HG03135 (cell line): ENCODE measurements around the gene MYBPHL.
A peak's percentile ranks its signal among the peaks of the same experiment; 100 is the strongest.
"Not testable (repeated sequence)": the region's sequence is repeated elsewhere in the genome, so short reads cannot be mapped to it uniquely, and the experiment has no call there.

ENCODE experiments used
- ATAC-seq: cut with Tn5 transposase; IDR thresholded peaks from one replicate; pipeline ENCODE4 v1.9.1; 2021; ENCODE audit warnings: mild to moderate bottlenecking, moderate library complexity; ENCODE audit not compliant: unreplicated experiment

The MYBPHL gene

DNA sequence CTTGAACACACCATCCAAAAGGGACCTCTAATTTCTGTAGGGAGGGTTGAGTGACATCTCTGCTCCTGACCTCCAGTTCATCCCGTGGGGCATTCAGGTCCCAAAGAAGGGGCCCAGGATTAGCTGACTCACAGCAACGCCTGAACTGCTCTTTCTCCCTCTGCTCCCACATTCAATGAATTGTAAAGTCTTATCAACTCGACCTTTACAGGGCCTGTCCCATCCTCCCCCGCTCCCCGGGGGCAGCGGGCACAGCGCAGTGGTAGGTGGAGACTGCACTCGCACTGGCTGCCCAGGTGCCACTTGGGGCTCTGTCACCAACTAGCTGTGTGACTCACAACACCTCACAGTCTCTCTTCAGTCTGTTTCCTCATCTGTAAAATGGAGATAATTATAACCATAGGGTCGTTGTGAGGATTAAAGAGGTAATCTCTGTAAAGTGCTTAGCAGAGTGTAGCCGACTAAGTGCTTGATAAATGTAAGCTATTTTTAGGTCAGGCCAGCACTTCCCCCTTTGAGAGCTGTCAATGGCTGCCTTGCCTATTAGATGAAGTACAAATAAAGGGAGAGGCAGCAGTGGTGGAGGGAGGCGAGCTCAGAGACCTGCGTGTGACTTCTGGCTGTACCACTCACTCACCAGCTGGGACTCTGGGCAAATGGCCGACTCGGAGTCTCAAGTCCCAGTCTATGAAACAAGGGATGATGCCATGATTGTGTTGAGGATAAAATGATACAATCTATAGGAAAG, 637 bp upstream of the MYBPHL start:
- no peak for ATAC-seq

DNA sequence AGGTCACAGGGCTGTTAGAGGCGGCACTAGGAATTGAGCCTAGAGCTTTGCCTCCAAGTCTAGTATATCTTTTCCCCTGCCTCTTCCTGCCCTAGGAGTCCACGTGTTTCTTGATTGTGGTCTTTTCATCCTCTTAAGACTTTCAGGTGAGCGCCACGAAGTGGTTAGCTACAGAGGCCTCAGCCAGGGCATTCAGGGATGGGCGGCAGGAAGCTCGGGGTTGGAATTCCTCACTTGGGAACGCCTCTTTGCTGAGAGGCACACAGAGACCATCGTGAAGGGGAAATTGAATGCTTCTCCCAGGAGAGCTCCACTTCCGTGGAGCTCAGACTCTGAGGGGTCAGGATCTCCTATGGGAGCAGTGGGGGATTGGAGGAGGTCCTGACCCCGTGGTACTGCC, 820 bp downstream of the MYBPHL start:
- ATAC-seq: not testable (repeated sequence)

DNA sequence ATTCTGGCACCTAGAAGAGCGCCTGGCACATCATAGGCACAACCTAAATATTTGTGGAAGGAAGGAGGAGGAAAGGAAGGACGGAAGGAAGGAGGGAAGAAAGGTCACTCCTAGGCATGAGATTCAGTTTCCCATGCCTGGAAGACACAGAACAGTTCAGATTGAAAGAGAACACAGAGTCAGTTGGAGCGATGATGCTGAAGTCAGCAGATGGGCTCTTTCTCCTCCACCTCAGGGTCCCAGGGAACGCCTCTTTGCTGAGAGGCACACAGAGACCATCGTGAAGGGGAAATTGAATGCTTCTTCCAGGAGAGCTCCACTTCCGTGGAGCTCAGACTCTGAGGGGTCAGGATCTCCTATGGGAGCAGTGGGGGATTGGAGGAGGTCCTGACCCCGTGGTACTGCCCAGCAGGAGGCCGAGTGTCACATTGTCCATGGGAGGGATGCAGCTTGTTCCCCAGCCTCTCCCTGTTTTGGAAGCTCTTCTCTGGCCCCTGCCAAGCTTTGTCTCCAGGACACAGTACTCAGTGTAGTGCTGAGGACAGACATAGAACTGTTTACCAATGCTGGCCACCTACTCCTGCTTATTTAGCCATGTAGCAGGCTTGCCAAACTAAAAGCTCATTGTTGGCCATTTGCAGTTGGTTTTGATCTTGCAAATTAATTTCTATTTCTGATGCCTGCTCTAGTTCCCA, 2.4 kb downstream of the MYBPHL start:
- no peak for ATAC-seq

DNA sequence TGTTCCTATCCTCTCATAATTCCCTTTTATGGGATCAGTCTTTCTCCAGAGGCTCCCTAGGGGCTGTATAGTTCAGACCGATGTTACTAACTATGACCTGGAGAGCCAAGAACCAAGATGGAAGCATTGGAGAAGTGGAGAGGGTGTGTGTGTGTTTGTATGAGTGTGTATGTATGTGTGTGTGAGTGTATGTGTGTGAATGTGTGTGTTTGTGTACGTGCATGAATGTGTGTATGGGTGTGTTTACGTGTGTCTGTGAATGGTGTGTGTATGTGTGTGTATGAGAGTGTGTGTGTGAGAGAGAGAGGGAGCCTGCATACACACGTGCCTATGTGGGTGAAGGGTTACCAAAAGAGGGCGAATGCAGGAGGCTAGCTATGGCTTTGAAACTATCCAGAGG, 4.9 kb downstream of the MYBPHL start:
- no peak for ATAC-seq

DNA sequence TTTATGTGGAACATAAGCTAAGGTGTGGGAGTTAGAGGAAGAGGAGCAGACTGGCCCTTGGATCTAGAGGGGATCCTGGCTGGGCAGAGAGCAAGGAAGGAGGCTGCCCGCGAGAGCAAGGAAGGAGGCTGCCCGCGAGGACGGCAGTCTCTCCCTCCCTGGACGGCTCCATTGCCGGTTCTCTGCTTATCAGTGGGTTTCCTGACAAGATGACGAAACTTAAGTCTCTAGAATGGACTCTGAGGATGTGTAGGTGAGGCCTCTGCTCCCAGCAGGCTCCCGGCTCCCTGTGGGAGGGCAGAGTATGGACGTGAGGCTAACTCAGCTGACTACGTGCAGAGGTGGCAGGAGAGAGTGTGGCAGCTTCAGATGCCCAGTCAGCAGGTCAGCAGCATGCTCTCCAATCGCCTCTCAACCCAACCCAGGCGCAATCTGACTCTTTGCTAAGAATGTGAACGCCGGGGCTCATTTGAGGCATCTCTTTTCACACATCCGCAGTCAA, 6.1 kb downstream of the MYBPHL start:
- no peak for ATAC-seq

DNA sequence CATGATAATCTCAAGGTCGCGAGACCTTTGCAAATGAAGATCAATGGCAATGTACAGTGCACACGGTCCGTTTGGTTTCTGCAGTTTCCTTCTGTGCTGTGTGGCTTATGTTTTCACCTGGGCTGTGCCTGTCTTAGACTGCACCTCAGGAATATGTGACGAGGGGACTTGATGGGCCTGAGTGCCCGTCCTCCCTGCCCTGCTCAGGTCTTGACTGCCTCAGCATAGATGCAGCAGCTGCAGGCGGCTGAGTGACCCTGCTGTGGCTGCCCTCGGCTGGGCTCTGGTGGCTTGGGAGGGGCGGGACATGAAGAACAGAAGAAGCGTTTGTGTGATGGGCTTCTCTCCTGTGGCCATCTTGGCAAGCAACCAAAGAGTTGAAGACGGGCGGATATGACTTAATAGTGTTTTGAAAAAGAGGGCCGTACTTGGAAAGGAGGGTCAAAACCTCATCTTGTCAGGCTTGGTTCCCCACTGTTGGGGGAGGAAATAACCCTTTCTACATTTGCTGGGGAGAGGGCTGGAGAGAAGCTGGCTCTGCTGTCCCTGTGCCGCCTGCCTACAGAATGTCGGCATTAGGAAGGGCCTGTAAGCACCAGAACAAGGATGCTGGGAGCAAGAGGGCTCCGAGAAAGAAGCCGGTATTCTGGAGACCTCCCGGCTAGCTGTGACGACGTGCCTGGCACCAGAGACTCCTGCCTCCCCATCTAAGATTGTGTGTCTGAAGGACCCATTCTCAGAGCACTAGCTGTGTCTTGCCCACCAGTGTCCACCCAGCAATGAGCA, 7.1 kb downstream of the MYBPHL start:
- no peak for ATAC-seq

DNA sequence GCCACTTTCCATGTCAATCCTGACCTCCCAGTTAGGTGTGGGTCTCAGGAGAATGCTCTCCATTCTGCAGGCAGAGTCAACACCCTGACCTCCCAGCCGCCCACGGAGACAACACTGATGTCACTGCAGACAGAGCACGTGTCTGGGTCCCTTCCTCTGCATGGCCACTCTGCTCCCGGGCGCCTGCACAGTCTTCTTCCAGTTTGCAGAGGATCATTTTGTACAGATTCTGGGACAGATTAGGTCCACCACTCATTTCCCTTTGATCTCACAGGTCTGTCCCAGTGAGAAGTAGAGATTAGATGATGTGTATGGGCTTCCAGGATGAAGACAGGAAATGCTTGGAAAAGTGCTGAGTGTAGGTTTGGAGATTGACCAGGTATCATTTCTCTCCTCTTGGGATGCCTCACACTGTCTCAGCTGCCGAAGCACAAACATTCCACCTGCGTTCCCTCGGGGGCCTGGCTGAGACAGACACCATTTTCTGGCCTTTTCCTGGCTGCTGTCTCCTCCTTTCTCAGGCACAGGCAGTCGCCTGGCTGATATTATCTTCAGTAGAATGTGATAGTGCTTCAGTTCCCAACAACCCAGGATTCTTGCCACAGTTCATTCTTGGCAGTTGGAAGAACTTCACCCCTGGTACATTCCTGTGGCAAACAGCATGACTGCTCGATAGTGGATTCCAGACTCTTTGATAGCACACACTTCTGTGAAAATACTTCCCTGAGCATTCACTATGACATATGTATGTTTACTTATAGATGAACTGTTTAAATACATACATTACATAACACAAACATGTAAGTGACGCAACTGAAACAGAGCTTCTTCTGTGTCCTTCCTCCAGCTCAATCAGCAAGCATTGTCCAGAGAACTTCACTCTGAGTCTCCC, 7.9 kb downstream of the MYBPHL start:
- no peak for ATAC-seq

DNA sequence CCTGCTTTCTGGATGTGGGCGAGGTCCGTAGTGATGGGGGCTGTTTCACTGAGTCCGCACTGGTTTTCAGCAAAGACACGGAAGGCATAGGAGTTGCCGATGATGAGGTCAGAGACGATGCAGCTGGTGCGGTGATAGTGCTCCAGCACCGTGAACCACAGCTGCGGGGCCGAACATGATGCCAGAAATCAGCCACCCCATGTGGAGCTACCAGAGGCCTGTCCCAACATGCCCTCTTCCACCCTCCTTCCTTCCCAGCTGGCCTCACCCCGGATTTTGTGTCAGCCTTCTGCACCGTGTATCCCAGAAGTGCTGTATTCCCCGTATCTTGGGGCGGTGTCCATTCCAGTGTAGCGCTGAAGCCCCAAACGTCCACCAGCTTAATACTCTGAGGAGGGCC, 10.0 kb downstream of the MYBPHL start:
- no peak for ATAC-seq

DNA sequence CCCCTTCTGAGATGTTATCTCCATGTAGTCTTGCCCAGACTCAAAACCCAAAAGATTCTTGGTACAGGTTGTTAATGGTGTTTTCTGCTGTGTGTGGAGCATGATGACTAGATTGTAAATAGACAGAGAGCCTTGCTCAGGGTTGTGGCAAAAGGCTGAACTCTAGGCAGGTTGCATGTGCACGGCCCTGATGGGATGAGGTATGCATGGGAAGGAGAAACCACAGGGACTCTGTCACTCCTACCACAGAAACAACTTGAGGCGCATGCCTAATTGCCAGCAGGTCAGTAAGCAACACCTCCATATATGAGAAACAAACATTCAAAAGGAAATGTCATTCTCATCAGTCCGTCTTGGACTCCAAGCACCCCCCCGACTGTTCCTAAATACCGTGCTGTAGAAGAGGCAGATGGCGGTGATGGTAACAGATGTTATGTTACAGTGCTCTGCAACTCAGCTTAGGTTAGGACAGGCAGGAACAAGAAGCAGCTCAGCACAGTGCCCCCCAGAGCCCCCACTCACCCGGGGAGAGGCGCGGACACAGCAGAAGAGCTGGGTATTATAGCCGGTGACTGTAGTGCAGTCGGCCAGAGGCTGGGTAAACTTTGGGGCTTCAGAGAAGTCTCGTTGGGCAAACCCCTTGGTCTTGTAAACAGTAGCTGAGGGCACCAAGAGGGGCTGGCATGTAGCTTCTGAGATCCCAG, 10.9 kb downstream of the MYBPHL start:
- no peak for ATAC-seq

DNA sequence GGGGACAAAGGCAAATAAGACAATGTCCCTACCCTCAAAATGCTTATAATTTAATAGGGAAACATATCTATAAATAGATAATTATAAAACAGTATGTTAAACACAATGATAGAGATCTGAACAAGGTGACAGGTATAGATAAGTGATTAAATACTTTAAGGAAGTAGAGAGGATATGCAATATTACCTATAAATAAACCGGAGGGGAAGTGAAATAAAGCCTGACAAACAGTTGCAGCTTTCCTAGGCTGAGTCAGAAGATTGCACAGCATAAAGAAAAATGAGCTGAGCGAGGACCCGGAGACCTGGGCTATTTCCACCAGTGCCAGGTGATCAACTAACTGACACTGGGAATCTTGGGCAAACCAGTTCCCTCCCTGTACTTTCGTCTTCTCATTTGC, 12.3 kb downstream of the MYBPHL start:
- ATAC-seq: no peak

DNA sequence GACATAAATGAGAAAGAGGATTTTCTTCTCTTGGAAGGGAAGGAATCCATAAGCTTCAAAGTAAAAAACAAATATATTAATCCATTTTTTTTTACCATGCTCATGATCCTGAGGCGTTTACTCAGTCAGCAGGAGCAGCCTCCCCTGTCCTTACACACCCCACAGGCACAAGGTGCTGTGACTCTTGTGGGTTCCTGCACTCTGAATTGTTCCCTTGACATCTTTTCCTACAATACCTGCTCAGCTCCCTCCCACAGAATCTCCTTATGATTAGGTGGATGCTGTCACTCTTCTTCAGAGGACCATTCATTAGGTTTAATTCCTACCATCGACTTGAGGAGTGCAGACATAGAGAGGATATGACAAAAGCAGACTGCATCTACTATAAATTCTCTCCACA, 13.8 kb downstream of the MYBPHL start:
- ATAC-seq: no peak

DNA sequence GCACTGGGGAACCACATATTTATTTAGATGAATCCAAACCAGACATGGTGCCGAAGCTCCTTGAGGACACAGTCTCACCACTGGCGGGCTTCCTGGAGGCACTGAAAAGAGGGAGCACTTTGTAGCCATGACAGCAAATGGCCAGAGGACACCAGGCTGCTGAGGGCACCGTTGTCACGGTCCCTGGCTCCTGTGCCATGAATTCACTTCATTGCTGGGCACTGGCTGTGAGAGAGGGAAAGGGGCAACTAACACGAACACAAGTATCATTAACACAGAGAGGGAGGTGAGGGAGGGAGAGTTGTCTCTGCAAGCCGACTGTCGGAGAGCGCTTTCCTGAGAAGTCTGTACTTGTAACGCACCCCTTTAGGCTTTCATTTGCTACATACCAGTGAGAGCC, 14.4 kb downstream of the MYBPHL start:
- ATAC-seq: no peak

DNA sequence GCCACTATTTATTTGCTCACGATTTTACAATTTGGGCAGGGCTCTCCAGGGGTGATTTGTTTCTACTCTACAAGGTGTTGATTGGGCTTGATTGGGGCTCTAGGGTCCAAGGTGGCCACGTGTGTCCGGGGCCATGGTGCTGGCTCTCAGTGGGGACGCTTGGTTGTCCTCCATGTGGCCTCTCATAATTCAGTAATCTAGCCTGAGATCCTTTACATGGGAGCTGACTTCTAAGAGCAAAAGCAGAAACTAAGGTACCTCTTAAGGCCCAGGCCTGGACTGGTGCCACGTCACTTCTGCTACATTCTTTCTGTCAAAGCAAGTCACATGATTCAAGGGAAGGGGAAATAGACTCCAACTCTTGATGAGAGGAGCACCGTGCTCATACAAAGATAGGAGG, 15.8 kb downstream of the MYBPHL start:
- no peak for ATAC-seq

DNA sequence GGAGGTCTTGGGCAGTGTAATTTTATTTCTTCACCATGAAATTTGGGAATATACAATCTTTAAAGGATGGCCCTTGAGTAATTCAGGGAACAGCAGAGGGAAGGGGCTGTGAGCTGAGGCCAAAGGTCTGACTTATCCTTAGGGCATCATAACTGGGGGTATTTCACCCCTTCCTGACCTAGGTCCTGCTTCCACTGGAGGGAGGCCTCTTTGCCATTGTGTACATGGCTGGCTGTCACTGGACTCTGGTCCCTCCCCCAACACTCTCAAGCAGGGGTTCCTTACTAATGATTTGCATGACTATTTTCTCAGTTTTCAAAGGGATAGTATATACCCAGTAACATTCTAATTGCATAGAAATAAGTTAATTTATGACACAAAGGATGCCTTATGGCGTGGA, 16.7 kb downstream of the MYBPHL start:
- ATAC-seq: no peak

DNA sequence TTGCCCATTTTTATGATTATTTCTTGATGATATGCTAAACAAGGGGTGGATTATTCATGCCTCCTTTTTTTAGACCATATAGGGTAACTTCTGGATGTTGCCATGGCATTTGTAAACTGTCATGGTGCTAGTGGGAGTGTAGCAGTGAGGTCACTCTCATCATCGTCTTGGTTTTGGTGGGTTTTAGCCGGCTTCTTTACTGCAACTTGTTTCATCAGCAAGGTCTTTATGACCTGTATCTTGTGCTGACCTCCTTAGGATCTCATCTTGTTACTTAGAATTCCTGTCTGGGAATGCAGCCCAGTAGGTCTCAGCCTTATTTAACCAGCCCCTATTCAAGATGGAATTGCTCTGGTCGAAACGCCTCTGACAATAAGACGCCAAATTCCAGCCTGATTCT, 20.0 kb downstream of the MYBPHL start:
- ATAC-seq: not testable (repeated sequence)

DNA sequence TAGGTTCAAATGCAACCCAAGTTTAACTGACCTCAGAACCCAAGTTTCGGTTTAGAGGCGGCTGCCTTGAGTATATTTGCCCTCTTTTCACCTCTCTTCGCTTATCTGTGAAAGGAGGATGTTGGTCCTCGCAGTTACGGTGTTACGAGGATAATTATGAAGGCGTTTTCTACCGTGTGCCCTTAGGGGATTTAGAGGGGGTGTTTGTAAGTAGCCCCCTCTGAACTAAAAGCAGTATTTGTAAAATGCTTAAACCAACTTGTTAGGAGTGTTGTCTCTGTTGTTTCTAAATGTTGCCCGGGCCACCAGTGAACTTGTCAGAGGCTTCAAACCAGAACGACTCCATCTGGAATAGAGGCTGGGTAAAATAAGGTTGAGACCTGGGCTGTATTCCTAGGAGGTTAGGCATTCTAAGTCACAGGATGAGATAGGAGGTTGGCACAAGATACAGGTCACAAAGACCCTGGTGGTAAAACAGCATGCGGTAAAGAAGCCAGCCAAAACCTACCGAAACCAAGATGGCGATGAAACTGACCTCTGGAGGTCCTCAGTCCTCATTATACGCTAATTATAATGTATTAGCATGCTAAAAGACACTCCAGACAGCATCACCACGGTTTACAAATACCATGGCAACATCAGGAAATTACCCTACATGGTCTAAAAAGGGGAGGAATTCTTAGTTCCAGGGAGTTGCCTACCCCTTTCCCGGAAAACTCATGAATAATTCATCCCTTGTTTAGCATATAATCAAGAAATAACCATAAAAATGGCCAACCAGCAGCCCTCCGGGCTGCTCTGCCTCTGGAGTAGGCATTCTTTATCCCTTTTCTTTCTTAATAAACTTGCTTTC, 22.8 kb downstream of the MYBPHL start:
- peak; percentile 19 for ATAC-seq

DNA sequence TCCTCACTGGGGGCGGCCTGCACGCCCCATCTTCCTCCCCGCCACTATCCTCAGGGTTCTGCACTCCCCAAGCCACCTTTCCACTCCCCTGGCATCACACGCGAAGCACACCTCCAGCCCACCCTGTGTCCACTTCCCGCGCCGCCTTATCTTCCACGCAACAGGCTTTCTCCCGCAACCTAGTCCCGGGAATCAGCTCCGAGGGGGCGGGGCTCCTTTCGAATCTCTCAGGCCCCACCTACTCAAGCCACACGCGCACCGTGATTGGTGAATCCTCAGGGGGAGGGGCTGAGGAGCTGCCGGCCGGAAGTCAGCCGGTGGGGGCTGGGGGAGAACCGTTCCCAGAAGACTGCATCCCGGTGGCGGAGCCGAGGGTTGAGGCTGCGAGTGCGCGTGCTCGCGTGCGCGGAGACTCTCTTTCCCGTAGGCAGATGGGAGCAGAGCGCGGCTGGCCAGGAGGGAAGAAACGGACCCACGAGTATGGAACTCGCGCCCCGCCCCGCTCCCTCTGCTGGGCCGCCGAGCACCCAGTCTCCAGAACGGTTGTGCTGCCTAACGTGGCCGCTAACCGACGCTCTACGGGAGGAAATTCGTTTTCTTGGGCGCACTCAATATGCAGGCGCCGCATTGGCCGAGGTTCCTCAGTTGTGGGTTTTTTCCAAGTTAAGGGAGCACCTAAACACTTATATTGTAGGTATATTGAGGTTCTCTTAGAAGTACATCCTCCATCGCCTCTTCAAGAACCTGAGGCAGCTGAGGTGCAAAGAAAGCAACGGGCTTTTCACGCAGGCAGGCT, 23.7 kb downstream of the MYBPHL start, which contains the start of gene PSRC1:
Gene PSRC1, minus strand, starts transcription at position 194 of the 796 bp plus-strand sequence.
- peak; percentile 94 for ATAC-seq

DNA sequence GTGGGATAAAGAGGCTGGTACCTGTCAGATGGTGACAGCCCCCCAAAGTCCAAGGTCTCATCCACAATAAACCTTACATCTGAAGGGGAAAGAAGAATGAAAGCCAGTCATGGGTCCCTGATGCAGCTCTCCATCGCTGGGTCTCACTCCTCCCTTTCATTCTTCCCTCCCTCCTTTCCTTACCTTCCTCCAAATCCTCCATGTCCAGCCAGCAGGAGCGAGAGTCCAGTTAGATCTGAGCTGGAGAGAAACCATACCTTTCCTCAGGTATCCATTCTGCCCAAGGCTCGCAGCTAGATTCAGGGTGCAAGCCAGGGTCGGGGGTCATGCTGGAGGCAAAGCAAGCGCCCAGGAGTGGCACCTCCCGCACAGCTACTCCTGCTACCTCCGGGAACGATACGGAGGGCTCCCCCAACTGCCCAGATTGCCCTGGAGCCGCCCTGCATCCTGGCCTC, 24.3 kb downstream of the MYBPHL start:
- ATAC-seq: no peak
